Fibroblast of lung (primary cell): ENCODE data around the gene SNX8.

Experiments used
- CTCF ChIP-seq, 2 donors: IDR thresholded peaks in 1 of 2; conservative IDR thresholded peaks in 1 of 2; 1 replicate in 1 of 2; 2 replicates in 1 of 2; pipeline ENCODE4 v1.5.1; 2011 to 2012; ENCODE audit warnings: low read length in 2 of 2, control low read depth in 1 of 2, inconsistent platforms in 1 of 2, low read depth in 1 of 2, mild to moderate bottlenecking in 1 of 2
- EZH2 ChIP-seq: IDR thresholded peaks from 2 replicates; pipeline ENCODE4 v1.5.1; 2012; ENCODE audit warnings: low read length, control low read depth, mild to moderate bottlenecking; ENCODE audit errors: missing control alignments

- TF ChIP-seq CTCF (conservative IDR thresholded peaks at IDR 0.05 in 1 of 2, IDR thresholded peaks at IDR 0.05 in 1 of 2; ENCODE audit: low read depth in 1 of 2, low read length in 2 of 2) (no peak), EZH2 (no peak)
Measured at GRCh38 chr7:2272031-2272430, 42.2 kb downstream of the SNX8 start.
